ENCODE data around the gene PEBP1. TPM values are rescaled to one million over a fixed set of nuclear protein-coding genes. Genes with fewer than 3 reads are reported as not detected.

The PEBP1 gene
- total and polyA plus RNA-seq, 10 of the 15 experiments (the other 5 are each of a cell fraction or from before 2014, with no cell fraction given) = 79.4 to 415 (median 206) TPM

GRCh38 chr12:118124333-118124874, 11.5 kb upstream of the PEBP1 start:
- intact Hi-C loops (cut with micrococcal nuclease; ENCODE audit: unreplicated experiment) = no loop called here
- DNase-seq (ENCODE audit: low read depth, low spot score) (no peak), FAIRE-seq (no peak), ATAC-seq (no peak)
- Histone ChIP-seq H3K4me2 (ENCODE audit: control insufficient read depth, insufficient read depth) (no peak overlapping the region), H2AFZ (ENCODE audit: control insufficient read depth, low read depth, low read length) (no peak overlapping the region), H3K27me3 (replicated peaks in 1 of 2; ENCODE audit: control insufficient read depth in 2 of 2, insufficient read depth in 2 of 2, low read length in 1 of 2) (no peaks in the 10 kb centered on the region), H3K9me3 (replicated peaks; ENCODE audit: control insufficient read depth, insufficient read depth, low read length) (no peaks in the 10 kb centered on the region; the same call in 2 of the 3 replicates), H4K20me1 (ENCODE audit: control insufficient read depth, insufficient read depth) (no peaks in the 10 kb centered on the region), H3K27ac (ENCODE audit: control insufficient read depth, insufficient read depth) (no peak overlapping the region), H3K4me1 (ENCODE audit: control insufficient read depth, insufficient read depth, low read length) (no peaks in the 10 kb centered on the region; the same call in 1 of the 2 replicates), H3K4me3 (no peak overlapping the region), H3K79me2 (ENCODE audit: control insufficient read depth, insufficient read depth, low read length) (no peaks in the 10 kb centered on the region), H3K9ac (ENCODE audit: control insufficient read depth, insufficient read depth, low read length) (no peak overlapping the region), H3K36me3 (ENCODE audit: control insufficient read depth in 2 of 2, insufficient read depth in 2 of 2, low read length in 1 of 2) (no peaks in the 10 kb centered on the region; a peak in 1 of 4 replicates)
- 100% methylated on average over 5 of the region's 5 CpGs for WGBS (ENCODE audit: insufficient coverage, insufficient replicate concordance, low lambda C conversion rate, missing lambda C conversion rate)
- ChIA-PET RAD21 (ENCODE audit: unreplicated experiment) (interaction anchor here (1.3 kb wide), 1 partner anchor 251 kb away, joined by 4 read pairs; no protein-coding TSS in a partner anchor), CTCF (interaction anchor here (0.6 to 1.6 kb wide), 4 partner anchors 8 to 251 kb away, joined by 3 to 4 read pairs (median 3); partner anchors contain the start of gene PEBP1), POLR2A (interaction anchor here (0.8 kb wide), 1 partner anchor 19 kb away, joined by 3 read pairs; no protein-coding TSS in a partner anchor), SMC1A (ENCODE audit: uncharacterized antibody, unreplicated experiment) (interaction anchor here (0.5 to 1.6 kb wide), 4 partner anchors 45 to 251 kb away, joined by 3 to 8 read pairs (median 4); no protein-coding TSS in a partner anchor)
- in situ Hi-C loops (cut with MboI) = loop anchor here (25.0 kb wide), 2 partner anchors 913 to 1413 kb away; no protein-coding TSS in a partner anchor
- no peak for TF ChIP-seq MAX (IDR thresholded peaks at IDR 0.05; ENCODE audit: low read depth, low read length)
- no peak for TF ChIP-seq CREM (IDR thresholded peaks at IDR 0.05; ENCODE audit: low read depth)
- no peak for TF ChIP-seq FOS (IDR thresholded peaks at IDR 0.05; ENCODE audit: borderline replicate concordance, extremely low read depth, insufficient read length)
- no peak for TF ChIP-seq NFYA (IDR thresholded peaks at IDR 0.05; ENCODE audit: borderline replicate concordance, low read depth, low read length)
- TF ChIP-seq NBN (IDR thresholded peaks at IDR 0.05) = no peak
- no peak for TF ChIP-seq E2F4 (IDR thresholded peaks at IDR 0.05; ENCODE audit: low read depth, low read length)
- no peak for TF ChIP-seq BCL11A (IDR thresholded peaks at IDR 0.05; ENCODE audit: low read depth, low read length)
- TF ChIP-seq PBX3 (IDR thresholded peaks at IDR 0.05; ENCODE audit: insufficient replicate concordance, low read depth, low read length) = no peak
- no peak for TF ChIP-seq ZBTB33 (IDR thresholded peaks at IDR 0.05)
- TF ChIP-seq RCOR1 (conservative IDR thresholded peaks at IDR 0.05; ENCODE audit: low read depth, low read length) = no peak
- TF ChIP-seq SREBF2 (IDR thresholded peaks at IDR 0.05; ENCODE audit: low read length) = no peak
- TF ChIP-seq PAX5 (IDR thresholded peaks at IDR 0.05; ENCODE audit: borderline replicate concordance, low read depth, low read length) = no peak
- TF ChIP-seq GATAD2B (conservative IDR thresholded peaks at IDR 0.05; ENCODE audit: low read depth) = no peak
- TF ChIP-seq ZNF207 (IDR thresholded peaks at IDR 0.05; ENCODE audit: borderline replicate concordance) = no peak
- no peak for TF ChIP-seq ZNF592 (IDR thresholded peaks at IDR 0.05)
- no TSS peak for BruUV-seq (replicated peaks)

Data from GM12878 (cell line).